ENCODE data around the gene PODXL.

Gene PODXL

DNA sequence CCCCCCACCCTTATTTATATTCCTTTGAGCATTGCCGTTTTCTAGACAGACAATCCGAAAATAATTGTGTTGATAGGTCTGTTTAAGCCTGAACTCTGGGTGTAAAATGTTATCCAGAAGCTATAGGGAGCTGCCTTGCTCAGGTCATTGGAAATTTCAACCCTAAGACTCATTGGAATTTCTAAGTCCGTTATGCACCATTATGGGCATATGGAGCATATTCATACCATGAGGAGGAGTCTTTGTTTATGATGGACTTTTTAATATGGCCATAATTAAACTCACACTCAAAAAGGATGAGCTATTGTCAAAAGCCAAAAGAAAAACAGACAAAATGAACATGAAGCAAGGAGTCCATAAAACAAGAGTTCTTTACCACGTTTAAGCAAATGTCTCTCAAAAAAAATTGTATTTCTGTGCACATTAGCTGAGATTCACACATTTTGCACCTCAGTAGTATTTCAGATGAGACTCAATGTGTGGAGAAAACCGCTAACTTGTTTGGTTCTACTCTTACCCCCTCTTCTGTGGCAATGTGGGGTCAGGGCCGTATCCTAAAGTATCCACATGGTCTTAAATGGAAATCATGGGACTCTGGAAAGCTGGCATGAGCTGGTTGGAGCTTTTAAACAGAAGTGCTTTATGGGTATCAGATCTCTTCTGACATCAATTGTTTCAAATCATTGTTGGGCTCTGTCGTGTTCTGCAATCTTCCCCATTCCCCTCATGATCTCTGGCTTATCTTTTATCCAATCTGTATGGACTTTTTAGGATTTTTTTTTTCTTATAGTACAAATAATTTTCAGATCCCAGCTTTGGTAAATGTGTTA is 60.5 kb downstream of the PODXL start:
- Histone ChIP-seq H3K9me3 (ENCODE audit: low read length) (no peaks in the 10 kb centered on the region), H3K9ac (ENCODE audit: low read length) (no peak overlapping the region), H2AFZ (ENCODE audit: low read length) (no peak overlapping the region), H4K20me1 (ENCODE audit: insufficient read depth, low read length) (no peaks in the 10 kb centered on the region), H3K9me2 (ENCODE audit: low read depth, low read length) (no peaks in the 10 kb centered on the region), H3K4me1 (ENCODE audit: insufficient read depth, low read length, severe bottlenecking) (no peaks in the 10 kb centered on the region), H3F3A (ENCODE audit: insufficient read depth, low read length) (no peaks in the 10 kb centered on the region), H3K36me3 (ENCODE audit: insufficient read depth, low read length) (peaks cover 13% of the 10 kb centered on the region; the same call in 1 of the 2 replicates), H3K4me3 (ENCODE audit: low read depth, low read length, poor library complexity, severe bottlenecking) (no peak overlapping the region), H3K27me3 (ENCODE audit: insufficient read depth, low read length) (no peaks in the 10 kb centered on the region), H3K4me2 (ENCODE audit: low read length) (no peak overlapping the region), H3K27ac (ENCODE audit: low read depth, low read length, poor library complexity, severe bottlenecking) (no peak overlapping the region), H3K79me2 (ENCODE audit: insufficient read depth, low read length) (no peaks in the 10 kb centered on the region)
- TF ChIP-seq CTCF (IDR thresholded peaks at IDR 0.05; ENCODE audit: low read length) (no peak), EZH2 (IDR thresholded peaks at IDR 0.05; ENCODE audit: borderline replicate concordance, low read length) (no peak)

DNA sequence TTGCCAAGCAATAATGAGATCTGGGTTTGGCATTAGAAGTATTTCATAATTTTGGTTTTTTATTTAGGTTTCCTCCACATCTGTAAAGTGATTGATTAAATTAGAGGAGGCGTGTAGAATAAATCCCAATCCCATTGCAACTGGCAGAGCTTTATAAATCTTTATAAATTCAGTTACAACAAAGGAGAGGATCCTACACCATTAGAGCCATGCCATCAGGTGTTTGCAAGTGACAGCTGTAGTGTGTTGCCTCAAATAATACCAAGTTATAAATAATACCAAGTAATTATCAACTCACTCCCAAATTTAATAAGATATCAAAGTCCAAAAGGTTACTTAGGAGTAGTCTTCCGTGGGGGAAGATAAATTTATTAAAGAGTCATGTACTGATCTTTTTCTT is 62.2 kb downstream of the PODXL start:
- no peaks in the 10 kb centered on the region for H3K27me3 ChIP-seq (ENCODE audit: insufficient read depth, low read length)
- TF ChIP-seq CTCF (IDR thresholded peaks at IDR 0.05; ENCODE audit: low read length) (no peak), EZH2 (IDR thresholded peaks at IDR 0.05; ENCODE audit: borderline replicate concordance, low read length) (no peak)
- no peak overlapping the region for H3K4me2 ChIP-seq (ENCODE audit: low read length)
- H3K79me2 ChIP-seq (ENCODE audit: insufficient read depth, low read length), result no peaks in the 10 kb centered on the region
- no peak overlapping the region for H3K4me3 ChIP-seq (ENCODE audit: low read depth, low read length, poor library complexity, severe bottlenecking)
- H2AFZ ChIP-seq (ENCODE audit: low read length), result no peak overlapping the region
- no peak overlapping the region for H3K9ac ChIP-seq (ENCODE audit: low read length)
- no peaks in the 10 kb centered on the region for H3F3A ChIP-seq (ENCODE audit: insufficient read depth, low read length)
- H3K27ac ChIP-seq (ENCODE audit: low read depth, low read length, poor library complexity, severe bottlenecking), result no peak overlapping the region
- H3K9me3 ChIP-seq (ENCODE audit: low read length), result no peaks in the 10 kb centered on the region
- no peaks in the 10 kb centered on the region for H3K4me1 ChIP-seq (ENCODE audit: insufficient read depth, low read length, severe bottlenecking)
- H3K9me2 ChIP-seq (ENCODE audit: low read depth, low read length), result no peaks in the 10 kb centered on the region
- H3K36me3 ChIP-seq (ENCODE audit: insufficient read depth, low read length), result peaks cover 13% of the 10 kb centered on the region; the same call in 1 of the 2 replicates
- no peaks in the 10 kb centered on the region for H4K20me1 ChIP-seq (ENCODE audit: insufficient read depth, low read length)

GRCh38 chr7:131493581-131493980 is 62.8 kb downstream of the PODXL start:
- Histone ChIP-seq H3F3A (ENCODE audit: insufficient read depth, low read length) (no peaks in the 10 kb centered on the region), H3K4me1 (ENCODE audit: insufficient read depth, low read length, severe bottlenecking) (no peaks in the 10 kb centered on the region), H3K79me2 (ENCODE audit: insufficient read depth, low read length) (no peaks in the 10 kb centered on the region), H3K9ac (ENCODE audit: low read length) (no peak overlapping the region), H3K9me2 (ENCODE audit: low read depth, low read length) (no peaks in the 10 kb centered on the region), H2AFZ (ENCODE audit: low read length) (no peak overlapping the region), H3K4me3 (ENCODE audit: low read depth, low read length, poor library complexity, severe bottlenecking) (no peak overlapping the region), H3K27me3 (ENCODE audit: insufficient read depth, low read length) (no peaks in the 10 kb centered on the region), H4K20me1 (ENCODE audit: insufficient read depth, low read length) (no peaks in the 10 kb centered on the region), H3K36me3 (ENCODE audit: insufficient read depth, low read length) (peaks cover 17% of the 10 kb centered on the region; the same call in 1 of the 2 replicates), H3K27ac (ENCODE audit: low read depth, low read length, poor library complexity, severe bottlenecking) (no peak overlapping the region), H3K4me2 (ENCODE audit: low read length) (no peak overlapping the region), H3K9me3 (ENCODE audit: low read length) (no peaks in the 10 kb centered on the region)
- TF ChIP-seq CTCF (IDR thresholded peaks at IDR 0.05; ENCODE audit: low read length), result no peak
- TF ChIP-seq EZH2 (IDR thresholded peaks at IDR 0.05; ENCODE audit: borderline replicate concordance, low read length), result no peak
